Hepatocyte (in vitro differentiated cells): ENCODE data around the gene SPHK1. TPM values are rescaled to one million over a fixed set of nuclear protein-coding genes. Genes with fewer than 3 reads are reported as not detected.

Experiments used
- DNase-seq: peaks from one replicate; pipeline ENCODE4 v3.0.0-alpha.2; 2016; ENCODE audit warnings: low spot score
- H2AFZ ChIP-seq: fragments of 200-600 bp; sonication (generic); 2 replicates; pipeline ENCODE4 v1.6.0; 2016; ENCODE audit warnings: antibody characterized with exemption, mild to moderate bottlenecking
- H3K27ac ChIP-seq: fragments of 200-600 bp; sonication (generic); 2 replicates; pipeline ENCODE4 v1.5.1; 2016; ENCODE audit warnings: mild to moderate bottlenecking
- H3K27me3 ChIP-seq: fragments of 200-600 bp; sonication (generic); 2 replicates; pipeline ENCODE4 v1.6.1; 2016
- H3K36me3 ChIP-seq: fragments of 200-600 bp; sonication (generic); replicated peaks from 2 replicates; pipeline ENCODE4 v1.5.1; 2016; ENCODE audit warnings: low read depth; ENCODE audit not compliant: insufficient read depth
- H3K4me1 ChIP-seq: fragments of 200-600 bp; sonication (generic); 2 replicates; pipeline ENCODE4 v1.5.1; 2016; ENCODE audit warnings: mild to moderate bottlenecking, moderate library complexity; ENCODE audit not compliant: insufficient read depth
- H3K4me2 ChIP-seq: fragments of 200-600 bp; sonication (generic); 2 replicates; pipeline ENCODE4 v1.6.0; 2016
- H3K4me3 ChIP-seq: fragments of 200-600 bp; sonication (generic); 2 replicates; pipeline ENCODE4 v1.5.1; 2016; ENCODE audit warnings: mild to moderate bottlenecking
- H3K79me2 ChIP-seq: fragments of 200-600 bp; sonication (generic); 2 replicates; pipeline ENCODE4 v1.6.0; 2017; ENCODE audit warnings: mild to moderate bottlenecking
- H3K9me2 ChIP-seq: fragments of 200-600 bp; sonication (generic); replicated peaks from 2 replicates; pipeline ENCODE4 v1.6.0; 2017; ENCODE audit warnings: mild to moderate bottlenecking; ENCODE audit not compliant: insufficient read depth
- H3K9me3 ChIP-seq: fragments of 200-600 bp; sonication (generic); 2 replicates; pipeline ENCODE4 v1.5.1; 2016; ENCODE audit warnings: low read depth, mild to moderate bottlenecking
- H4K20me1 ChIP-seq: fragments of 200-600 bp; sonication (generic); 2 replicates; pipeline ENCODE4 v1.6.0; 2016; ENCODE audit warnings: mild to moderate bottlenecking; ENCODE audit not compliant: insufficient read depth, poor library complexity, severe bottlenecking
- CTCF ChIP-seq: fragments of 200-600 bp; sonication (generic); IDR thresholded peaks from 2 replicates; pipeline ENCODE4 v1.5.1; 2016; ENCODE audit warnings: antibody characterized with exemption, mild to moderate bottlenecking; ENCODE audit not compliant: poor library complexity
- EZH2 ChIP-seq: fragments of 200-600 bp; sonication (generic); IDR thresholded peaks from 2 replicates; pipeline ENCODE4 v1.6.1; 2016; ENCODE audit warnings: antibody characterized with exemption, mild to moderate bottlenecking, borderline replicate concordance
- EZH2phosphoT487 ChIP-seq: fragments of 200-600 bp; sonication (generic); IDR thresholded peaks from one replicate; pipeline ENCODE4 v1.6.1; 2018; ENCODE audit warnings: antibody characterized with exemption, mild to moderate bottlenecking, low read depth, moderate library complexity; ENCODE audit not compliant: unreplicated experiment, severe bottlenecking
- WGBS: methylation state at CpG from one replicate; pipeline ENCODE4 v1.1.6; 2016; ENCODE audit warnings: low lambda C conversion rate; ENCODE audit errors: missing lambda C conversion rate; 5-methylcytosine and 5-hydroxymethylcytosine counted together
- polyA plus RNA-seq: library from polyadenylated mRNA; unstranded; fragments of >200 nt; fragmentation: Nextera tagmentation; extraction: Ambion mirVana; gene quantifications from 2 replicates; pipeline ENCODE4 v1.2.1, GENCODE V29; 2016
- total RNA-seq: library from RNA; depleted of rRNA; stranded (reverse); fragments of >200 nt; gene quantifications from 2 replicates; pipeline ENCODE4 v1.2.3, GENCODE V29; 2014

SPHK1 gene
- total and polyA plus RNA-seq, 2 experiments from 2014 or later = 5.2 to 15.2 TPM

GRCh38 chr17:76376318-76377133, 7.9 kb upstream of the SPHK1 start:
- 78% methylated on average over 8 of the region's 8 CpGs for WGBS
- no peak for DNase-seq
- Histone ChIP-seq H3K4me1 (no peaks in the 10 kb centered on the region), H3K79me2 (no peaks in the 10 kb centered on the region), H3K4me3 (no peak overlapping the region), H4K20me1 (no peaks in the 10 kb centered on the region), H3K27ac (no peak overlapping the region), H3K4me2 (no peak overlapping the region), H2AFZ (no peak overlapping the region), H3K36me3 (no peaks in the 10 kb centered on the region), H3K9me2 (no peaks in the 10 kb centered on the region), H3K27me3 (no peaks in the 10 kb centered on the region), H3K9me3 (no peaks in the 10 kb centered on the region)
- no peak for TF ChIP-seq EZH2
- TF ChIP-seq EZH2phosphoT487 = no peak
- no peak for TF ChIP-seq CTCF

- Histone ChIP-seq H3K4me2 (no peak overlapping the region), H3K9me2 (no peaks in the 10 kb centered on the region), H2AFZ (no peak overlapping the region), H3K36me3 (no peaks in the 10 kb centered on the region), H4K20me1 (no peaks in the 10 kb centered on the region), H3K79me2 (no peaks in the 10 kb centered on the region), H3K4me1 (peaks cover 14% of the 10 kb centered on the region), H3K27me3 (peaks cover 6% of the 10 kb centered on the region), H3K27ac (no peak overlapping the region), H3K9me3 (no peaks in the 10 kb centered on the region), H3K4me3 (no peak overlapping the region)
- DNase-seq = no peak
- 84% methylated on average over 5 of the region's 5 CpGs for WGBS
- TF ChIP-seq EZH2phosphoT487 (no peak), EZH2 (no peak)
Observed at GRCh38 chr17:76378548-76379274, 5.7 kb upstream of the SPHK1 start.

- no peaks in the 10 kb centered on the region for H3K79me2 ChIP-seq
- no peak for TF ChIP-seq EZH2phosphoT487
- no peak for TF ChIP-seq CTCF
- TF ChIP-seq EZH2 = no peak
- 88% methylated on average over 11 of the region's 11 CpGs for WGBS
- H3K4me3 ChIP-seq = no peak overlapping the region
- no peaks in the 10 kb centered on the region for H3K9me3 ChIP-seq
- H3K27ac ChIP-seq = no peak overlapping the region
- H3K4me1 ChIP-seq = peaks cover 17% of the 10 kb centered on the region
- H3K4me2 ChIP-seq = no peak overlapping the region
- no peaks in the 10 kb centered on the region for H3K36me3 ChIP-seq
- H3K27me3 ChIP-seq = peaks cover 6% of the 10 kb centered on the region
- H2AFZ ChIP-seq = no peak overlapping the region
- DNase-seq = no peak
- no peaks in the 10 kb centered on the region for H3K9me2 ChIP-seq
- no peaks in the 10 kb centered on the region for H4K20me1 ChIP-seq
Observed at GRCh38 chr17:76379275-76379641, 5.2 kb upstream of the SPHK1 start.

- no peak overlapping the region for H2AFZ ChIP-seq
- 93% methylated on average over 21 of the region's 21 CpGs for WGBS
- H3K27me3 ChIP-seq = peaks cover 6% of the 10 kb centered on the region
- no peak overlapping the region for H3K4me2 ChIP-seq
- H3K4me3 ChIP-seq = no peak overlapping the region
- no peaks in the 10 kb centered on the region for H3K9me2 ChIP-seq
- no peak overlapping the region for H3K27ac ChIP-seq
- H3K79me2 ChIP-seq = no peaks in the 10 kb centered on the region
- no peaks in the 10 kb centered on the region for H3K9me3 ChIP-seq
- peaks cover 21% of the 10 kb centered on the region for H3K4me1 ChIP-seq
- H4K20me1 ChIP-seq = no peaks in the 10 kb centered on the region
- no peak for TF ChIP-seq EZH2
- no peak for TF ChIP-seq CTCF
- TF ChIP-seq EZH2phosphoT487 = no peak
- DNase-seq = no peak
- H3K36me3 ChIP-seq = no peaks in the 10 kb centered on the region
Observed at GRCh38 chr17:76379646-76380376, 4.6 kb upstream of the SPHK1 start.
